ENCODE results near the gene EFNA1.

The EFNA1 gene

GRCh38 chr1:155178441-155179111, 50.9 kb downstream of the EFNA1 start:
- TF ChIP-seq CTCF (IDR thresholded peaks at IDR 0.05; ENCODE audit: insufficient read depth, missing control alignments) = no peak
- FAIRE-seq = no peak
- DNase-seq (ENCODE audit: insufficient read length, low spot score) = peak; percentile 8

- DNase-seq (ENCODE audit: insufficient read length, low spot score) = peak; percentile 9
- no peak for FAIRE-seq
Measured at GRCh38 chr1:155179112-155180031, 51.7 kb downstream of the EFNA1 start.

GRCh38 chr1:155181371-155182051, 53.8 kb downstream of the EFNA1 start:
- DNase-seq (ENCODE audit: insufficient read length, low spot score) (no peak), FAIRE-seq (no peak)

More at GRCh38 chr1:155179112-155180031, 51.7 kb downstream of the EFNA1 start:
- TF ChIP-seq CTCF (IDR thresholded peaks at IDR 0.05; ENCODE audit: insufficient read depth, missing control alignments) = no peak

GRCh38 chr1:155182052-155182550, 54.4 kb downstream of the EFNA1 start:
- no peak for TF ChIP-seq CTCF (IDR thresholded peaks at IDR 0.05; ENCODE audit: insufficient read depth, missing control alignments)
- DNase-seq (ENCODE audit: insufficient read length, low spot score) = no peak
- no peak for FAIRE-seq

More at GRCh38 chr1:155181371-155182051, 53.8 kb downstream of the EFNA1 start:
- TF ChIP-seq CTCF (IDR thresholded peaks at IDR 0.05; ENCODE audit: insufficient read depth, missing control alignments) = no peak

DNA sequence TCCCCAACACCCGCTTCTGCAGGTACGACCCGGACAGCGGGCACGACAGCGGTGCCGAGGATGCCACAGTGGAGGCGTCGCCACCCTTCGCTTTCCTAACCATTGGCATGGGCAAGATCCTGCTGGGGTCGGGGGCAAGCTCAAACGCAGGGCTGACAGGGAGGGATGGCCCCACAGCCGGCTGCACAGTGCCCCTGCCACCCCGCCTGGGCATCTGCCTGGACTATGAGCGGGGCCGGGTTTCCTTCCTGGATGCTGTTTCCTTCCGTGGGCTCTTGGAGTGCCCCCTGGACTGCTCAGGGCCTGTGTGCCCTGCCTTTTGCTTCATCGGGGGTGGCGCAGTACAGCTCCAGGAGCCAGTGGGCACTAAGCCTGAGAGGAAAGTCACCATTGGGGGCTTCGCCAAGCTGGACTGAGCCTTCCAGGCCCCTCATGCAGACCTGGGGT, 56.1 kb downstream of the EFNA1 start:
- DNase-seq (ENCODE audit: insufficient read length, low spot score) (no peak), FAIRE-seq (no peak)
- TF ChIP-seq CTCF (IDR thresholded peaks at IDR 0.05; ENCODE audit: insufficient read depth, missing control alignments) = no peak

DNA sequence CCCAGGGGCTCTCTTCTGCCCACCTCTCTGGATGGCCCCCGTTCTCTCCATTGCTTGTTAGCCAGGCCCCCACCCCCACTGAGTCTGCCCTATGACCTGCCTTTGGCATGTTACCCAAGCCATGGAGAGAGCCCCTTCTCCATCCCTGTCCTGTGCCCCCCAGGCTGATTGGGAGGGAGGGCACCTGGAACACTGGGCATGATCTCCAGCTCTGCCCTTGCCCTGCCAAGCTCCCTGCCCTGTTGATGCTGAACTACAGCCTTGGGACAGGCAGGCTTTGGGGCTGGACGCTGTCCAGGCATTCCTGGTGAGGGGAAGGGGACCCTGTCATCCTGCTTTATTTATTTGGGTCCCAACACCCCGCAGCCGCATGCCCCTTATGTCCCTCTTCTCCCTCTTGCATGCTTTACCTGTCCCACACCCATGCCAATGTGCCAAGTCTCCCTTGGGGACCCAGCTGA, 56.7 kb downstream of the EFNA1 start:
- no peak for TF ChIP-seq CTCF (IDR thresholded peaks at IDR 0.05; ENCODE audit: insufficient read depth, missing control alignments)
- FAIRE-seq (no peak), DNase-seq (ENCODE audit: insufficient read length, low spot score) (no peak)

Data from D721Med (cell line).